ENCODE measurements around the gene RPS6KA5.
"Not testable (repeated sequence)": the region's sequence is repeated elsewhere in the genome, so short reads cannot be mapped to it uniquely, and the experiment has no call there.

RPS6KA5 gene

GRCh38 chr14:90980636-90981035, 79.8 kb downstream of the RPS6KA5 start:
- not testable (repeated sequence) for FAIRE-seq

DNA sequence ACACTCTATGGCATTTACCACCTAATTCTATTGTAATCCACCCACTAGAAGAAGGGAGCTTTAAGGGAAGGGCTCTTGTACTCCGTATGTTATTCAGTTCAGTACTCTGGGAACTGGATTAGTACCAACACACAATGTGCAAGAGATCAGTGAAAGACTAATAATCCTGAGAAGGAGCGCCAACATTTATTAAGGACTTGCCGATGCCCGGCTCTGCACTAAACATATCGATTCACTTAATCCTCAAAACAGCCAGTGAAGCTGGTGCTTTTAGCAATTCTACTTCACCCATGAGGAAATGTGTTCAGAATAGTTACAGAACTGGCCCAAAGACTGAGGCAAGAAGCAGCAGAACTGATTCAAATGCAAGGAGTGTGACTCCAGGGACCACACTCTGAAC, 80.9 kb downstream of the RPS6KA5 start:
- FAIRE-seq = no peak

DNA sequence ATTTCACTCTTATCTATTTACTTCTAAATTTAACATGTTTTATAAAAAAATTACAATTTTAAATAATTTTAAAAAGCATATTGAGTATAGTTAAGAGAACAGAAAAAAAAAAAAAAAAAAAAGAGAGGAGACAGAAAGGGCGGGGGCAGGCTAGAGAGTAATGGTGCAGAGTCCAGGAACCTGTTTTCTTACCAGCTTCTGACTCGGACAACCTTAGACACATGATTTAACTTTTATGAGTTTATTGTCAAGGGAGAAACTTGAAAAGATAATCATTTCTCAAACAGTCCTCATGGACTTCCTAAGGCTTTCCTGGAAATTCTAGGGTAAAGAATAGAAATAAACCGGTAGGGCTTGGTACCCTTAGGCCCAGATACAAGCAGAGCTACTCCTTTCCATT, 84.3 kb downstream of the RPS6KA5 start:
- no peak for FAIRE-seq

GRCh38 chr14:90971687-90972086, 88.8 kb downstream of the RPS6KA5 start:
- no peak for FAIRE-seq

GRCh38 chr14:90970167-90970600, 90.3 kb downstream of the RPS6KA5 start:
- no peak for FAIRE-seq

DNA sequence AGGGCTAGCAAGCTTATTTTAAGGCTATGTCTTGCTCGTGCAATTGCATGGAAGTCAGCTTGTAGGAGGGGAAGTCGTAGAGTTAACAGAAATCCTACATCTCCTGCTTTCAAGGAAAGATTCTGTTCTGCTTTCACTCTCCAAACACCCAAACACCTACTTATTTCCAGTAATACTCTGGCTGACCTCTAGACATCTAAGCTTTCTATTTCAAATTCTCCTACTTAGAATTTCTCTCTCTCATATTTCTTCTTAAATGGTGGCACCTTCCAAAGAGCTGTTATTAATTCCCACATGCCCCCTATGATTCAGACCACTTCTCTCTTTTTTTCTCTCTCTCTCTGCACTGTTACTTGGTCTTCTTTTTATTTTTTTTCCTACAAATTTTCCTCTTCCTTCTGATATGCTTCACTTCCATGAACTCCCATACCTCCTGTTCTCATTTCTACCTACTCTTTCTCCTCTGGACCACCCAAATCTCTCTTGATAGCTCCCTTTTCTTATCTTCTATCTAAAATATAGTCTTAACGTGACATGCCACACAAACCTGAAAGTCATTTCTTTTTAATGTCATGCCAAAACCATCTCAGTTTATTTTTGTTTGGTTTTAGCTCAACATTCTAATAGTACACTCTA, 90.8 kb downstream of the RPS6KA5 start:
- FAIRE-seq = no peak

- no peak for FAIRE-seq
These were observed 92.4 kb downstream of the RPS6KA5 start for GRCh38 chr14:90968025-90968424.

GRCh38 chr14:90966493-90966892, 93.9 kb downstream of the RPS6KA5 start:
- no peak for FAIRE-seq

DNA sequence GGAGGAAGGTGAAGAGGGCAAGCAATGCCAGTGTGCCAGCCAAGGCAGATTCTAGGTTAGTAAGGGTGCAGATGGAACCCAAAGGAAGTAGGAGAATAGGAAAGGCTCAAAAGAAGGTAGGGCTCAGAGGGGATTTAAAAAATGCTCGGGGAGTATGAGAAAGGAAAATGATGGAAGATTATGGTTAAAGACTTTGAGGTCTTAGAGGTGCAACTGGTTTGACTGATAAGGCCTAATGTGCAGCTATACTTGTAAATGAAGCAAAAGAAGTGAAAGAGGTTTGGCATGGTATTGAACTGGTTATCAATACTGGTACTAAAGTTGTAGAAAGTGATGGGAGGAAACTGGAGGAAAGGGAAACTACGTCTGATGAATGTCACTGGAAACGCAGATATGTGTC, 94.7 kb downstream of the RPS6KA5 start:
- no peak for FAIRE-seq

DNA sequence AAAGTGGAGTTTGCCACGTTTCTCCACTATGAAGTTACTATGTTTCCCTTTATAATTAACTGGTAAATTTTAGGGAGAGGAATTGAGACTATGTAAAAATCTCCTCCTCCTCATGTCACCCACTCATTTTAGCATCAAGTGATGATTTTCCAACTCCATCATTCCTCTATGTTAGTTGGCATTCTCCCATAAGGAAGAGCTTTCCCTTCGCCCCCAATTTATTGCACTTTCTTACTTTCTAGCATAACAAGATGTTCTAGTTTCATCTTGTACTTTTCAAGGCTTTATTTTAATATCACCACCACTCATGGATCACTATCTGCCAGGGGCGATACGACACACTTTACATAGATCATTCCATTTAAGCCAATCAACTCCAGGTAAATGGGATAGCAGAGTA, 97.1 kb downstream of the RPS6KA5 start:
- FAIRE-seq = no peak

DNA sequence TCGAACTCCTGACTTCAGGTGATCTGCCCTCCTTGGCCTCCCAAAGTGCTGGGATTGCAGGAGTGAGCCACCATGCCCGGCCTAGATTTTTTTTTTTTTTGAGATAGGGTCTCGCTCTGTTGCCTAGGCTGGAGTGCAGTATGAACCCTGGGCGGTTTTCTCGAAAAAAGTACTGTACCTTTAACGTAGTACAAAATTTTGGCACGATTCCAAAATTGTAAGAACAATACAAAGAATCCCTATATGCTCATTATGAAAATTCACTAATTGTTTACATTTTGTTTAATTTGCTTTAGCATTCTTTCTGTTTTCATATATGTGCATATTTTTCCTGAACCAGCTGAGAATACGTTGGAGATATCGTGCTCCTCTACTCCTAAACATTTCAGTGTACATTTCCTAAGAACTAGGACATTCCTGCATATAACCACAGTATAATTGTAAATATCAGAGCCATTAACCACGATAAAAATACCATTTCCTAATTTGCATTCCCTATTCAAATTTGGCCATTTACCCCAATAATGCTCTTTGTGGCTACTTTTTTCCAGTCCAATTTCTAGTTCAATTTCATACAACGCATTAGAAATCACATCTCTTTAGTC, 97.8 kb downstream of the RPS6KA5 start:
- FAIRE-seq = no peak

DNA sequence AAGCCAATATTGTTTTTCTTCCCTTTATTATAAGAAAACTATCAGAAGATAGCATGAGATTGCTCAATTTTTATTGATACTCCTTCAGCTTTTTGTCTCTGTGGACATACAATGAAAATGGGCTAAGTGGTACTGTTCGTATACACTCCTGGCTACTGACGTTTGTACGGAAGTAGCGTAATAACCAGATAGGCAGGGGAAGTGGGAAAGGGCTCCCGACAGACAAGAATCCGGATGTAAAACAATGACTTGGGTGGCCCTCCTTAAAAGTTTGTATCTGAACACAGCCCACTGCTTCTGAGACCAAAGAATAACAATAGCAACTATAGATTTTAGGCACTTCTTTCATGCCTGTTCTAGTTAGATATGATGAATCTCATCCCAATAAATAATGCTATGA, 99.6 kb downstream of the RPS6KA5 start:
- no peak for FAIRE-seq

DNA sequence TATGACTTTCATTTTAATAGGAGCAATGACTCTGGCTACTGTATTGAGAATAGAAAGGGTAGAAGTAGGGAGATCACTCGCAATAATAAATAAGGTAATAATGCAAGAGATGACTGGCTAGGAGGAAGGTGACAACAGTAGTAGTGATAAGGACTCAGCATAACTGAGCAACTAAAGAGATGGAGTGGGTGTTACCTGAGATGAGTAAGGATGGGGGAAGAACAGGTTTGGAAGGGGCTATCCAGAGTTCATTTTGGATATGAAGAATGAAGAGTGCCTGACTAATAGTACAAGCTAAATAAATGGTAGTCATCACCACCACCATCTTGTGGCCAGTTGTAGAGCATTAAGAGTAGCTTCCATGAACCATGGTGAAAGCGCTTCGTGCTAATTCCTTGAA, 101.1 kb downstream of the RPS6KA5 start:
- no peak for FAIRE-seq

- no peak for FAIRE-seq
These were observed 104.2 kb downstream of the RPS6KA5 start for GRCh38 chr14:90956273-90956672.

DNA sequence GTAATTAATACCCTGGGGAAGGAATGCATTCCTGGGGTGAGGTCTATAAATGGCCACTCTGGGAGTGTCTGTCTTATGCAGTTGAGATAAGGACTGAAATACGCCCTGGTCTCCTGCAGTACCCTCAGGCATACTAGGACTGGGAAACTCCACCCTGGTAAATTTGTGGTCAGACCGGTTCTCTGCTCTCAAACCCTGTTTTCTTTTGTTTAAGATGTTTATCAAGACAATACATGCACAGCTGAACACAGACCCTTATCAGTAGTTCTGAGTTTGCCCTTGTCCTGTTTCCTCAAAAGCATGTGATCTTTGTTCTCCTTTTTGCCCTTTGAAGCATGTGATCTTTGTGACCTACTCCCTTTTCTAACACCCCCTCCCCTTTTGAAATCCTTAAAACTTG, 106.8 kb downstream of the RPS6KA5 start:
- FAIRE-seq = not testable (repeated sequence)

DNA sequence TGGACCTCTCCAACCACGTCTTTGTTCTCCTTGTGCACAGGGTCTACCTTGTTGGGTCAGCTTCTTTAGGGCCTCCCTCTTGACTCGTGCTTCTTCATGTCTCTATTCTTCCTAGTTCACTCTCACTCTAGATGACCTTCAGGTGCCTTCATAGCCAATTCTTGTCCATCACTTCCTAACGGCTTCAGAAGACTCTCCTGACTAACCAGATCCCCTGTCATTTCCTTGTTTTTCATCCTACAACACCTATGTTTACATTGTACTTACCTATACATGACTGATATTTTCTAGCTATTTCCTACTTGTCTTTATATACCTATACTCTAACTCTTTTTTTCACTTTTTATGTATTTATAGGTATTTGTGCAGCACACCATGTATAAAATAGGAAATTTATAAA, 117.1 kb downstream of the RPS6KA5 start:
- FAIRE-seq = no peak

DNA sequence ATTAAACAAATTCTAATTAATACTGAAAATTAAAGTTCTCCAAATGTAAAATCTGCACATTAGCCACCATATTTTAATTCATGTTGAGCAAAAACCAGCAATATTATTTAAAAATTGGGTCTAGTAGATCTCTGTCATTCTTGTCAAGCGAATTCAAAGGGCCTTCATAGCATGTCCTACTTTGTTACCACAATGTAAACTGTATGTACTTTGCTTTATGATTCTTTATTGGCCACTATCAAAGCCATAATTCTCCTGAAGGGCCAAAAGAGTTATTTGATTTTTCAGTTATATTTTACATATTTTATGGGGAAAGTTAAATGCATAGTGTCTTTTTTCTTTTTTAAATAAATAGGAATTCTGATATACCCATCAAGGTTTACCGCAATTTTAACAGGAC, 117.9 kb downstream of the RPS6KA5 start:
- FAIRE-seq = no peak

DNA sequence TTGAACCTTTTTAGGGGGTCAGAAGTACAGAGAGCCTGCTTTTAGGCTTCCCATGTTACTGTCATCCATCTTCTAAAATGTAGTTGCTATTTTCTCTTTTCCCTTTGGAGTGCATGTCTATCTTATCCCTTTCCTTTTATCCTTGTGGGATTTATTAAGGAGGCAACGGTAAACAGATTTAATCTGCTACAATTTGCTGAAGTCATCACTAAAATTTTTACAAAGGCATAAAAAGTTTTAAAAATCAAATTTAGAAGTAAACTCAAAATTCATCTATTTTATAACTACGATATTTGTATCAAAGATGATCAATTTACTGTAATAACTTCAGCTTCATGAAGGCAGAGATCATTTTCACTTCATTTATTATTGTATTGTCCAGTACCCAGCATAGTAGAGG, 118.7 kb downstream of the RPS6KA5 start:
- no peak for FAIRE-seq

GRCh38 chr14:90940318-90940962, 120.0 kb downstream of the RPS6KA5 start:
- FAIRE-seq = no peak

DNA sequence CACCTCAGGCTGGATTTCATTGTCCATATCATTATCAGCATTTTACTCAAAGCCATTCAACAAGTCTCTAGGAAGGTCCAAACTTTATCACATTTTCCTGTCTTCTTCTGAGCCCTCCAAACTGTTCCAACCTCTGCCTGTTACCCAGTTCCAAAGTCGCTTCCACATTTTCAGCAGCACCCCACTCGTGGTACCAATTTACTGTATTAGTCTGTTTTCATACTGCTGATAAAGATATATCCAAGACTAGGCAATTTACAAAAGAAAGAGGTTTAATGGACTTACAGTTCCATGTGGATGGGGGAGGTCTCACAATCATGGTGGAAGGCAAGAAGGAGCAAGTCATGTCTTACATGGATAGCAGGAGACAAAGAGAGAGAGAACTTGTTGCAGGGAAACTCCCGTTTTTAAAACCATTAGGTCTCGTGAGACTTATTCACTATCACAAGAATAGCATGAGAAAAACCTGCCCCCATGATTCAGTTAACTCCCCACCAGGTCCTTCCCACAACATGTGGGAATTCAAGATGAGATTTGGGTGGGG, 121.1 kb downstream of the RPS6KA5 start:
- FAIRE-seq = not testable (repeated sequence)

DNA sequence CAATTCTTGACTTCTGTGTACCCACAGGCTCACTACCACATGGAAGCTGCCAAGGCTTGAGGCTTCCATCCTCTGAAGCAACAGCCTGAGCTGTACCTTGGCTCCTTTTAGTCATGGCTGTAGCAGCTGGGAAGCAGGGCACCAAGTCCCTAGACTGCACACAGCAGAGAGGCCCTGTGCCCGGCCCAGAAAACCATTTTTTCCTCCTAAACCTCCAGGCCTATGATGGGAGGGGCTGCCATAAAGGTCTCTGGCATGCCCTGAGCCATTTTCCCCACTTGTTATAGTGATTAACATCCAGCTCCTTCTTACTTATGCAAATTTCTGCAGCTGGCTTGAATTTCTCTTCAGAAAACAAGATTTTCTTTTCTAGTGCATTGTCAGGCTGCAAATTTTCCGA, 121.8 kb downstream of the RPS6KA5 start:
- FAIRE-seq = no peak

DNA sequence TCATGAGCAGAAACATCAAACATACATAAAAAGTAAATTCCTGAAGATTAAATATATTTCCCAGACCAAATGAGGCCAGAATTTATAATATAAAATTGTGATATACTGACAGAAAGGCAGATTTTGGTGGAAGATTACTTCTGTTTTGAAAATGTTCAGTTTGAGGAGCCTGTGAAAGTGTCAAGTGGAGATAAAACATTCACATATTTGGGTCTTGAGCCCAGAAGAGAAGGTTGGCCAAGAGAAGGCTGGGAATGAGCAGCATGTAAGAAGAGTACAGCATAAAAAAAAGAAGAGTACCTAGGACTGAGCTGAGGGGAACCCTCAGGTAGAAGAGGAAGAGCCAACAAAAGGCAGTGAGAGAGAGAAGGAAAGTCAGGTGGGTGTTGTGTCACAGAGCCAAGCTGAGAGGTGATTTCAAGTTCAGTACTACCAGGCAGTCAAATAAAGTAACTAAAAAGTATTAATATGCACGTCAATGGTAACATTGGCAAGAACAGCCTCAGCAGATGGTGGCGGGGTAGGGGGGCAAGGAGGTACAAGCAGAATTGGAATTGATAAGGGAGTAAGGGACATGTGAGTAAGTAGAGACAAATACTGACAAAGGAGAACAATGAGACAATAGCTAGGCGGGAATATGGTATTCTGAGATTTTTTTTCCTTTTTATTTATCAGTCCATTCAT, 123.5 kb downstream of the RPS6KA5 start:
- FAIRE-seq = no peak

GRCh38 chr14:90924621-90925340, 135.7 kb downstream of the RPS6KA5 start:
- FAIRE-seq = no peak
